GM19438 (cell line): Measurements from ENCODE around the gene PGP.

Experiments used
- ATAC-seq: cut with Tn5 transposase; IDR thresholded peaks from one replicate; pipeline ENCODE4 v1.9.1; 2021; ENCODE audit warnings: low read depth; ENCODE audit not compliant: unreplicated experiment

PGP gene

GRCh38 chr16:2170587-2171435, 43.8 kb downstream of the PGP start:
- ATAC-seq, result no peak

- no peak for ATAC-seq
These were observed 44.6 kb downstream of the PGP start for GRCh38 chr16:2170080-2170479.

GRCh38 chr16:2167068-2167638, 47.5 kb downstream of the PGP start:
- ATAC-seq, result no peak

GRCh38 chr16:2166263-2167067, 48.2 kb downstream of the PGP start:
- no peak for ATAC-seq

DNA sequence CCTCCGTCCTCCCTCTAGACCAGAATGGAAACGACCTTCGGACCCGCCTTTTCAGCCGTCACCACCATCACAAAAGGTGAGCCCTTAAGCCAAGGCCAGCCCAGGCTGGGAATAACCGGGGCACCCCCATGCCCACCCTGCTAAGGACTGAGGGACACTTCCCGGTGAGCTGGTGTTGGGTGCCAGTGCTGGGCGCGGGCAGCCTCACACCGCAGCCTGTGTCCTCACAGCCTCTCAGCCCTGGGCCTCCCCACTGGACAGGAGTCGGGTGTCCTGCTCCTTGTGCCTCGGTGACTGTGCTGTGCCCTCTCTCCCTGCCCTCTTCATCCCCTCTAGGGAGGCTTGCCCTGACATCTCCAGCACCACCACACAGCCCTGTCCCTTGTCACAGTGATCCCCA, 48.8 kb downstream of the PGP start:
- ATAC-seq, result no peak

DNA sequence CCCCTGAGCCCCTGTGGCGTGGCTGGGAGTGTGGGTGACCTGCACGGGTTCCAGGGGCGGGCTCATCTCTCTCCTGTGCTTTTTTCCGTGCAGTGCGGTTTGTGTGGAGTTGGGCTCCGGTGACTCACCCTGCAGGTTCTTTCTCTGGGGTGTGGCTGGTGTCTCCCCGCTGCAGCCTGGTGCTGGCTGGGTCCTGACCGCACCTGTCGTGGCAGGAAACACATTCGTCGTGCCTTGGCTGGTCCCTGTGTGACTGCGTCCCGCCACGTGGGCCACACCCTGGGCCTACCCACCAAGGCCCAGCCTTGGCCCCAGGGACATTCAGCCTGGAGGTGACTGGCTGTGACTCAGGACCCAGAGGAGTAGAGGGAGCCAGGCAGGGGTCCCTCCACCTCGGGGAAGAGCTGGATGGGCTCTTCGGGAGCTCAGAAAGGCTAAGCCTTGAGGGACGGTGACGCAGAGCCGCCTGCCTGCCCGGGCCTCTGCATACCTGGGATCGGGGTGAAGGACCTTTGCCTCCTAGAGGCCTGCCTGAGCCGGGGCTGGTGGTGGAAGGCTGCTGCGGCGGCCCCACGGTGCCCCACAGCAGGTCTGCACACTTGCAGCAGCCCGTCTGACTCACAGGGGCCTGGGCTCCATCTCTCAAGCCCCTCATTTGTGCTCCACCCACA, 51.3 kb downstream of the PGP start:
- no peak for ATAC-seq

DNA sequence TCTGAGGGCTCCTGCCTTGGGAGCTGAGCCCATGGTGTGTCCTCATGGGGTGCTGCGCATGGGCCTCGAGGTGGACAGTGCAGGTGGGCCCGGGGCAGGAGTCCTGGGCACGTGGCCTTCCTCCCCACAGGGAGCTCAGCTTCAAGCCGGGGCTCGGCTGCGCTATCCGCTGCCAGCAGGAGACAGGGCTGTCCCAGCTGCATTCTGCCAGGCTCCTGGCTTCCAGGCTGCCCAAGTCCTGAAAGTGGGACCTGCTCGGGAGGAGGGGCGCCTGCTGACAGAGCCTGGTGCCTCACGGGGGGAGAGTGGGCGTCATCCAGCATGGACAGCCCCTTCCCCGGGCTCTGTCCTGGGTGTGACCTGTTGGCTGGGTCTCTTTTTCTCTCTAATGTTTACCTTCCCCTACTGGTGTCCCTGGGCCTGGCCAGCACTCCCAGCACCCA, 51.9 kb downstream of the PGP start:
- no peak for ATAC-seq

- no peak for ATAC-seq
These were observed 52.7 kb downstream of the PGP start for GRCh38 chr16:2161911-2162310.
